Measurements from ENCODE around the gene CRACR2A.

The CRACR2A gene, protein sequence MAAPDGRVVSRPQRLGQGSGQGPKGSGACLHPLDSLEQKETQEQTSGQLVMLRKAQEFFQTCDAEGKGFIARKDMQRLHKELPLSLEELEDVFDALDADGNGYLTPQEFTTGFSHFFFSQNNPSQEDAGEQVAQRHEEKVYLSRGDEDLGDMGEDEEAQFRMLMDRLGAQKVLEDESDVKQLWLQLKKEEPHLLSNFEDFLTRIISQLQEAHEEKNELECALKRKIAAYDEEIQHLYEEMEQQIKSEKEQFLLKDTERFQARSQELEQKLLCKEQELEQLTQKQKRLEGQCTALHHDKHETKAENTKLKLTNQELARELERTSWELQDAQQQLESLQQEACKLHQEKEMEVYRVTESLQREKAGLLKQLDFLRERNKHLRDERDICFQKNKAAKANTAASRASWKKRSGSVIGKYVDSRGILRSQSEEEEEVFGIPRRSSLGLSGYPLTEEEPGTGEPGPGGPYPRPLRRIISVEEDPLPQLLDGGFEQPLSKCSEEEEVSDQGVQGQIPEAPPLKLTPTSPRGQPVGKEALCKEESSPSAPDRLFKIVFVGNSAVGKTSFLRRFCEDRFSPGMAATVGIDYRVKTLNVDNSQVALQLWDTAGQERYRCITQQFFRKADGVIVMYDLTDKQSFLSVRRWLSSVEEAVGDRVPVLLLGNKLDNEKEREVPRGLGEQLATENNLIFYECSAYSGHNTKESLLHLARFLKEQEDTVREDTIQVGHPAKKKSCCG

DNA sequence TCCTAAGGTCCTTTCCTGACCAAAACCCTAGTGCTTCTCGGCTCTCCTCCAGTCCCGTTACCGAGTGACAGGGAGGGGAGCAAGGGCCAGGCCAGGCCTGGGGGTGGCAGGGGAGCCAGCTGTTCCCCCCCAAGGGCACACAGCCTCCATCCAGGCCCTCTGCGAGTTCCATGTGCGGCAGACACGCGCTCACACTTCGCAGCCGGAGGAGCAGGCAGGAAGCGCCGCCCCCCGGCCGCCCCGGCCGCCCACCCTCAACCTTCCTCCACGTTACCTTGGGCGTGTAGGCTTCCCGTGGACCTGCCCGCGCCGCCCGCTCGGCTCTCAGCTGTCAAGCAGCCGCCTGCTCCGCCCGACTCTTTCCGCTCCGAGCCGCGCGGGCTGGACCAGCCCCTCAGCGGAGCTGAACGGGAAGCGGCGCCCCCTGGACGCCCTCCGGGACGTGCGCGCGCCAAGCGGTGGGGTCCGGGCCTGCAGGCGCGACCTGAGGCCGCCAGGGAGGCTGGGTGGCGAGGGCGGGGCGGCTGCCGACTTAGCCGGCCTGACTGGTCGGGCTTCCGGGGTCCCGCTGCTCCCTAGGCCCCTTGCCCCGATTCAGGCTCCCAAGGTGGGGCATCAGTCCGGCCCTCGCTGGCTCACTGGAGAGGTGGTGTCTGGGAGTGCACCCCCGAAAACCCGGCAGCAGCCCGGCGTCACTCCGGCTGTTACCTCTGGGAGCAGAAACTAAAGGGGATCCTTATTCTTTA lies at the start of gene CRACR2A:
TSS of gene CRACR2A (minus strand) at position 369 of the 746 bp plus-strand sequence. CDS start 56,110 bp downstream, outside the sequence.
- peak; percentile 56 for DNase-seq (ENCODE audit: low read depth)
- H3K4me3 ChIP-seq (ENCODE audit: low read depth, low read length), result peak within 1 kb of the TSS; percentile 93
- TF ChIP-seq, protein P1, sequence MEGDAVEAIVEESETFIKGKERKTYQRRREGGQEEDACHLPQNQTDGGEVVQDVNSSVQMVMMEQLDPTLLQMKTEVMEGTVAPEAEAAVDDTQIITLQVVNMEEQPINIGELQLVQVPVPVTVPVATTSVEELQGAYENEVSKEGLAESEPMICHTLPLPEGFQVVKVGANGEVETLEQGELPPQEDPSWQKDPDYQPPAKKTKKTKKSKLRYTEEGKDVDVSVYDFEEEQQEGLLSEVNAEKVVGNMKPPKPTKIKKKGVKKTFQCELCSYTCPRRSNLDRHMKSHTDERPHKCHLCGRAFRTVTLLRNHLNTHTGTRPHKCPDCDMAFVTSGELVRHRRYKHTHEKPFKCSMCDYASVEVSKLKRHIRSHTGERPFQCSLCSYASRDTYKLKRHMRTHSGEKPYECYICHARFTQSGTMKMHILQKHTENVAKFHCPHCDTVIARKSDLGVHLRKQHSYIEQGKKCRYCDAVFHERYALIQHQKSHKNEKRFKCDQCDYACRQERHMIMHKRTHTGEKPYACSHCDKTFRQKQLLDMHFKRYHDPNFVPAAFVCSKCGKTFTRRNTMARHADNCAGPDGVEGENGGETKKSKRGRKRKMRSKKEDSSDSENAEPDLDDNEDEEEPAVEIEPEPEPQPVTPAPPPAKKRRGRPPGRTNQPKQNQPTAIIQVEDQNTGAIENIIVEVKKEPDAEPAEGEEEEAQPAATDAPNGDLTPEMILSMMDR (IDR thresholded peaks at IDR 0.05; ENCODE audit: low read depth, low read length, missing control alignments), result peak; percentile 78

DNA sequence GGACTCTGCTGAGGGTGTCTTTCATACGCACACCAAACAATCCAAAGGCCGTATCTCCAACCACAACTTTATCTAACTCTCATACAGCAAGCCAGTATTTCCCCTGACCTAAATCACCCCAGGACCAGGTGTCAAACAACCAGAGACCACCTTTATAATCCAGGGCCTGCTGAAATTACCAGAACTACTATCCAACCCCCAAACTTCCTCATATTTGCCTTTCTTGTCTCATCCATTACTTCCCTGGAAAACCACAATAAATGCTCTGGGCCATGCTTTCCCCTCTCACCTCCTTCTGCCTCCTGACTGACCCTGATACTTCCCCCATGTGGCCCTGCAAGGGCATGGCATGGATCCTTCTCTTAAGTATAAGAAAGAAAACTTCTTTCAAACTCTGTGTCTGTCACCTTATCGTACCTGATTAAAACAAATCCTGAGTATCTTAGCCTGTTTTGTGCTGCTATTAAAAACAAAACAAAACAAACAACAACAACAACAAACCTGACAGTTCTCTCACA lies 44.7 kb upstream of the CRACR2A start:
- H3K4me3 ChIP-seq (ENCODE audit: low read depth, low read length), result no peak overlapping the region
- no peak for DNase-seq (ENCODE audit: low read depth)
- TF ChIP-seq, protein P1 (IDR thresholded peaks at IDR 0.05; ENCODE audit: low read depth, low read length, missing control alignments), result no peak

DNA sequence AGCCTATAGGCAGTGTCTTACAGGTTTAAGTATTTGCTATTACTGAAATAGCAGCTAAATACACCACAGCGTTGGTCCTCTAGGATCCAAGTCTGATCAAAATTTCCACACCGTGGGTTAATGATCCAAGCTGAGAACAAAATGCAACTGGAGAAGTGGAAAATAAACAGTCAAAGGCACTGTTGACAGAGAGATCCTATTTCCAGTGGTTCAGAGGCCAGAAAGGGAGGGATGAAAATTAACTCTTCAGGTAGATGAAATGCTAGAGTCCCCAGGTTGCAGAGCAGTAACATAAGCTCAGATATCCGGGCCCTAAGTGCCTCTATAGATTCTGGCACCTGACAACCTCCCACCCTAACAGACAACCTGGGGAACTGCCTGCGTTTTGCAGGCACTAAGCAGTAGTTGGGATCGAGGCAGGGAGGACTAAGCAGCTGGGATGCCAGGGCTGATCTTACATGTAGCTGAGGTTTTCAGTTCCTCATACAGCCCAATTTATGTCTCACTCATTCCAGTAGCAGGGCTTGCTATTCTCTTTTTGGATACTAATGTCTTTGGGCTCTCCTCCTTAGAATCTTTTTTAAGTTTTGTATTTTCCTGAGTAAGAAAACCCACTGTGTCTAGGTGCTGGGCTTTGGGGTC lies 42.7 kb upstream of the CRACR2A start:
- TF ChIP-seq, protein P1 (IDR thresholded peaks at IDR 0.05; ENCODE audit: low read depth, low read length, missing control alignments), result no peak
- DNase-seq (ENCODE audit: low read depth), result no peak
- no peak overlapping the region for H3K4me3 ChIP-seq (ENCODE audit: low read depth, low read length)

DNA sequence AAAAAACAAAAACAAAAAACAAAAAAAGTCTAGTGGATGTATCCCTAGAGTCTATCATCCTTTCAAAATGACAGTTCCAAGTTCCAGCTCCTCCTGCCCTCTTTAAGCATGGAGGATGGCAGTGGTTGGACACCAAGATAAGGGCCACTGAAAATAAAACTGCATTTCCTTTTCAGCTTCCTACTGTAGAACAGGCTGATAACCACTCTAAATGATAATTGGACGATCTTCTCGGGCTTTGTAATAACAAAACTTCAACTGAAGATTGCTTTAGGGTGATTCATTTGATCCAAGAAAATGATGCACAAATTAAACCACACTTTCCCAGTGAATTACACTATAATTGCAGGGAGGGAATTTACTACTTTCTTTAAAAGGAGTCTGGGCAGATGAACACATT lies 42.2 kb upstream of the CRACR2A start:
- TF ChIP-seq, protein P1 (IDR thresholded peaks at IDR 0.05; ENCODE audit: low read depth, low read length, missing control alignments), result no peak
- no peak for DNase-seq (ENCODE audit: low read depth)
- no peak overlapping the region for H3K4me3 ChIP-seq (ENCODE audit: low read depth, low read length)

DNA sequence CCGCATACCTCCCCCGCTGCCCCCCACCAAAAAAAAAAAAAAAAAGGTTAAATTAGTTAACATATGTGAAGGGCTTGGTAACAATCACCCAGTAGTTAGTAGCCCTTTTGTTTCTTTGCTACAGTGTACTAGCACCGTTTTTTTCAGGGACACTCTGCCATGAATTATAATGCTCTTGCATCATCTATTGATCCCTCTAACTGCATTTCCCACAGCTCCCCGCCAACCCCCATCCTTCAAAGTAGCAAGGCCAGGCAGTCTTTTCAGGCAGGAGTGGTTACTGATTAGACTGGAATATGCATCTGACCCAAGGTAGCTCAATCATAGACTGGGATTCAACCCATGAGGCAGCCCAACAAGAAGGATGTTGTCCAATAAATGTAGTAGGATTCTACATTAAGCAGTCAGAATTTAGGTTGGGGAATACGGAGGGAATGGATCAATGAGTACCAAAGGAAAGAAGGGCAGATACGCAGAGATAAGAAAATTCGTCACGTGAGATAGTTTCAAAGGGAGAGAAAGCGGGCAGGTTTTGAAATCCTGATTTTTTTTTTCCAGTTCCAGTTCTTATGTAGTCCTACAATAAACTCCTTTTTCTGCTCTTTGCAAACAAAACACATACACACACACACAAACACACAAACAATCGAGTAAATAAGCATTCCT lies 39.8 kb upstream of the CRACR2A start:
- TF ChIP-seq, protein P1 (IDR thresholded peaks at IDR 0.05; ENCODE audit: low read depth, low read length, missing control alignments), result no peak
- DNase-seq (ENCODE audit: low read depth), result no peak
- no peak overlapping the region for H3K4me3 ChIP-seq (ENCODE audit: low read depth, low read length)
